Measurements from ENCODE around the gene EDN2.

DNA sequence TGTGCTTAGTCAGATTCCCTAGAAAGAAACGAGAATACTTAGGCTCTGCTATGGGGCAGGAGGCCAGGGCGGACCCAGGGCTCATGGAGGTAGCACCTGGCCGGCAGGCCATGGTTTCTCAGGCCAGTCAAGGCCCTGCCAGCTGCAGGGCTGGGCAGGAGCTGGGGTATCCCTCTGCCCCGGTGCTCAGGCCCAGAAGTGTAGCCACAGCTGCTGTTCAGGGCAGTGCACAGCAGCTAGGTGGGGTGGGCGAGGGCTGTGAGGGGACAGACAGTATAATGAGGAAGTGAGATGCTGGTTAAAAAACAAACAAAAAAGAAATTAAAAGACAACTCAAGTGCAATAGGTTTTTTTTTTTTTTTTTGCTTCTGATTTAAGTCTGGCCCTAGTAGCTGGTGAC lies 34.0 kb upstream of the EDN2 start:
- TF ChIP-seq REPIN1 (tag by site-specific recombination; IDR thresholded peaks at IDR 0.05; ENCODE audit: low read depth) (no peak), ZNF645 (tag by site-specific recombination; IDR thresholded peaks at IDR 0.05) (no peak), ZNF121 (tag by site-specific recombination; IDR thresholded peaks at IDR 0.05) (no peak), ZSCAN30 (tag by site-specific recombination; IDR thresholded peaks at IDR 0.05) (no peak), HOXA7 (CRISPR knock-in tag; IDR thresholded peaks at IDR 0.05; ENCODE audit: borderline replicate concordance) (no peak), ZBTB7A (tag by site-specific recombination; IDR thresholded peaks at IDR 0.05; ENCODE audit: low read depth) (no peak), ZNF510 (tag by site-specific recombination; IDR thresholded peaks at IDR 0.05; ENCODE audit: insufficient replicate concordance) (no peak)
- TF ChIP-seq, protein P1, sequence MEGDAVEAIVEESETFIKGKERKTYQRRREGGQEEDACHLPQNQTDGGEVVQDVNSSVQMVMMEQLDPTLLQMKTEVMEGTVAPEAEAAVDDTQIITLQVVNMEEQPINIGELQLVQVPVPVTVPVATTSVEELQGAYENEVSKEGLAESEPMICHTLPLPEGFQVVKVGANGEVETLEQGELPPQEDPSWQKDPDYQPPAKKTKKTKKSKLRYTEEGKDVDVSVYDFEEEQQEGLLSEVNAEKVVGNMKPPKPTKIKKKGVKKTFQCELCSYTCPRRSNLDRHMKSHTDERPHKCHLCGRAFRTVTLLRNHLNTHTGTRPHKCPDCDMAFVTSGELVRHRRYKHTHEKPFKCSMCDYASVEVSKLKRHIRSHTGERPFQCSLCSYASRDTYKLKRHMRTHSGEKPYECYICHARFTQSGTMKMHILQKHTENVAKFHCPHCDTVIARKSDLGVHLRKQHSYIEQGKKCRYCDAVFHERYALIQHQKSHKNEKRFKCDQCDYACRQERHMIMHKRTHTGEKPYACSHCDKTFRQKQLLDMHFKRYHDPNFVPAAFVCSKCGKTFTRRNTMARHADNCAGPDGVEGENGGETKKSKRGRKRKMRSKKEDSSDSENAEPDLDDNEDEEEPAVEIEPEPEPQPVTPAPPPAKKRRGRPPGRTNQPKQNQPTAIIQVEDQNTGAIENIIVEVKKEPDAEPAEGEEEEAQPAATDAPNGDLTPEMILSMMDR (tag by site-specific recombination; IDR thresholded peaks at IDR 0.05) = no peak

All from HEK293 (cell line).